Measurements from ENCODE around the gene NCBP3.
"Not testable (repeated sequence)": the region's sequence is repeated elsewhere in the genome, so short reads cannot be mapped to it uniquely, and the experiment has no call there.

NCBP3 gene

GRCh38 chr17:3794152-3794551 lies 51.9 kb downstream of the NCBP3 start:
- not testable (repeated sequence) for H3K9me3 ChIP-seq (ENCODE audit: control insufficient read depth, low read length); H3K27me3 ChIP-seq (ENCODE audit: control insufficient read depth in 1 of 2, insufficient read depth in 1 of 2, low read length in 2 of 2); H3K79me1 ChIP-seq (replicated peaks; ENCODE audit: low read length, poor library complexity, severe bottlenecking); H4K91ac ChIP-seq (ENCODE audit: low read length); H3K4me3 ChIP-seq (ENCODE audit: insufficient read depth in 1 of 2, low read depth in 1 of 2, low read length in 2 of 2); H2BK5ac ChIP-seq (ENCODE audit: low read depth, low read length, poor library complexity, severe bottlenecking); H3K4me2 ChIP-seq (ENCODE audit: low read length, poor library complexity, severe bottlenecking); H3K23ac ChIP-seq (ENCODE audit: low read length in 2 of 2); H2BK120ac ChIP-seq (ENCODE audit: low read depth, low read length); H3K4ac ChIP-seq (ENCODE audit: low read depth in 1 of 2, low read length in 2 of 2); H2BK12ac ChIP-seq (ENCODE audit: low read length in 2 of 2); H3K14ac ChIP-seq (ENCODE audit: low read length in 2 of 2); H3K36me3 ChIP-seq (ENCODE audit: control insufficient read depth in 1 of 2, insufficient read depth in 2 of 2, low read depth in 1 of 2, low read length in 2 of 2); H4K8ac ChIP-seq (ENCODE audit: low read length); H2AK5ac ChIP-seq (ENCODE audit: low read length, severe bottlenecking); H3K18ac ChIP-seq (ENCODE audit: low read depth in 1 of 2, low read length in 2 of 2); H2AFZ ChIP-seq (ENCODE audit: low read depth, low read length); H3K27ac ChIP-seq (ENCODE audit: low read length, poor library complexity, severe bottlenecking); DNase-seq; H3K9ac ChIP-seq (ENCODE audit: low read length); H2BK15ac ChIP-seq (ENCODE audit: low read depth, poor library complexity, severe bottlenecking)
- H3K4me1 ChIP-seq (ENCODE audit: control insufficient read depth, insufficient read depth, low read depth, low read length) = peaks cover 27% of the 10 kb centered on the region
- WGBS = 91% methylated on average over 9 of the region's 9 CpGs

GRCh38 chr17:3793258-3793657 lies 52.8 kb downstream of the NCBP3 start:
- H2AK5ac ChIP-seq (ENCODE audit: low read length, severe bottlenecking); H3K23ac ChIP-seq (ENCODE audit: low read length in 2 of 2); H2AFZ ChIP-seq (ENCODE audit: low read depth, low read length); H3K36me3 ChIP-seq (ENCODE audit: control insufficient read depth in 1 of 2, insufficient read depth in 2 of 2, low read depth in 1 of 2, low read length in 2 of 2); H3K9me3 ChIP-seq (ENCODE audit: control insufficient read depth, low read length); H2BK120ac ChIP-seq (ENCODE audit: low read depth, low read length); H3K4me3 ChIP-seq (ENCODE audit: insufficient read depth in 1 of 2, low read depth in 1 of 2, low read length in 2 of 2); H2BK12ac ChIP-seq (ENCODE audit: low read length in 2 of 2); H3K27ac ChIP-seq (ENCODE audit: low read length, poor library complexity, severe bottlenecking); DNase-seq; H3K4ac ChIP-seq (ENCODE audit: low read depth in 1 of 2, low read length in 2 of 2); H3K9ac ChIP-seq (ENCODE audit: low read length); H3K14ac ChIP-seq (ENCODE audit: low read length in 2 of 2); H4K91ac ChIP-seq (ENCODE audit: low read length); H3K27me3 ChIP-seq (ENCODE audit: control insufficient read depth in 1 of 2, insufficient read depth in 1 of 2, low read length in 2 of 2); H3K18ac ChIP-seq (ENCODE audit: low read depth in 1 of 2, low read length in 2 of 2); H3K79me1 ChIP-seq (replicated peaks; ENCODE audit: low read length, poor library complexity, severe bottlenecking); H2BK5ac ChIP-seq (ENCODE audit: low read depth, low read length, poor library complexity, severe bottlenecking); H2BK15ac ChIP-seq (ENCODE audit: low read depth, poor library complexity, severe bottlenecking); H3K4me2 ChIP-seq (ENCODE audit: low read length, poor library complexity, severe bottlenecking); H4K8ac ChIP-seq (ENCODE audit: low read length): not testable (repeated sequence)
- H3K4me1 ChIP-seq (ENCODE audit: control insufficient read depth, insufficient read depth, low read depth, low read length) = peaks cover 24% of the 10 kb centered on the region
- 85% methylated on average over 7 of the region's 7 CpGs for WGBS

GRCh38 chr17:3792481-3792880 lies 53.6 kb downstream of the NCBP3 start:
- no peak overlapping the region for H3K27ac ChIP-seq (ENCODE audit: low read length, poor library complexity, severe bottlenecking)
- no peaks in the 10 kb centered on the region for H3K9me3 ChIP-seq (ENCODE audit: control insufficient read depth, low read length)
- H3K18ac ChIP-seq (ENCODE audit: low read depth in 1 of 2, low read length in 2 of 2) = no peak overlapping the region
- H2AFZ ChIP-seq (ENCODE audit: low read depth, low read length) = no peak overlapping the region
- no peak overlapping the region for H3K4me3 ChIP-seq (ENCODE audit: insufficient read depth in 1 of 2, low read depth in 1 of 2, low read length in 2 of 2)
- no peak overlapping the region for H3K4me2 ChIP-seq (ENCODE audit: low read length, poor library complexity, severe bottlenecking)
- H2AK5ac ChIP-seq (ENCODE audit: low read length, severe bottlenecking) = peak overlapping the region; percentile 58
- peaks cover 0 to 3% of the 10 kb centered on the region in 2 experiments for H3K36me3 ChIP-seq (ENCODE audit: control insufficient read depth in 1 of 2, insufficient read depth in 2 of 2, low read depth in 1 of 2, low read length in 2 of 2)
- no peak overlapping the region for H3K23ac ChIP-seq (ENCODE audit: low read length in 2 of 2)
- H2BK120ac ChIP-seq (ENCODE audit: low read depth, low read length) = no peak overlapping the region
- no peak overlapping the region for H4K8ac ChIP-seq (ENCODE audit: low read length)
- DNase-seq = no peak
- no peak overlapping the region for H3K4ac ChIP-seq (ENCODE audit: low read depth in 1 of 2, low read length in 2 of 2)
- no peak overlapping the region for H2BK5ac ChIP-seq (ENCODE audit: low read depth, low read length, poor library complexity, severe bottlenecking)
- H3K79me1 ChIP-seq (replicated peaks; ENCODE audit: low read length, poor library complexity, severe bottlenecking) = no peaks in the 10 kb centered on the region
- H3K4me1 ChIP-seq (ENCODE audit: control insufficient read depth, insufficient read depth, low read depth, low read length) = peaks cover 19% of the 10 kb centered on the region
- no peak overlapping the region for H3K14ac ChIP-seq (ENCODE audit: low read length in 2 of 2)
- H2BK12ac ChIP-seq (ENCODE audit: low read length in 2 of 2) = no peak overlapping the region
- WGBS = 98% methylated on average over 6 of the region's 6 CpGs
- H3K9ac ChIP-seq (ENCODE audit: low read length) = no peak overlapping the region
- no peak overlapping the region for H2BK15ac ChIP-seq (ENCODE audit: low read depth, poor library complexity, severe bottlenecking)
- no peaks in the 10 kb centered on the region for H3K27me3 ChIP-seq (ENCODE audit: control insufficient read depth in 1 of 2, insufficient read depth in 1 of 2, low read length in 2 of 2)
- no peak overlapping the region for H4K91ac ChIP-seq (ENCODE audit: low read length)

GRCh38 chr17:3788200-3788599 lies 57.8 kb downstream of the NCBP3 start:
- no peak overlapping the region for H2BK15ac ChIP-seq (ENCODE audit: low read depth, poor library complexity, severe bottlenecking)
- WGBS = 42% methylated on average over 1 of the region's 2 CpGs

More at GRCh38 chr17:3788200-3788599, 57.8 kb downstream of the NCBP3 start:
- no peak overlapping the region for H3K27ac ChIP-seq (ENCODE audit: low read length, poor library complexity, severe bottlenecking)
- H3K79me1 ChIP-seq (replicated peaks; ENCODE audit: low read length, poor library complexity, severe bottlenecking) = no peaks in the 10 kb centered on the region
- H3K27me3 ChIP-seq (ENCODE audit: control insufficient read depth in 1 of 2, insufficient read depth in 1 of 2, low read length in 2 of 2) = no peaks in the 10 kb centered on the region
- peak; percentile 17 for DNase-seq
- H3K9ac ChIP-seq (ENCODE audit: low read length) = no peak overlapping the region
- H3K4me3 ChIP-seq (ENCODE audit: insufficient read depth in 1 of 2, low read depth in 1 of 2, low read length in 2 of 2) = no peak overlapping the region
- no peak overlapping the region for H3K4me2 ChIP-seq (ENCODE audit: low read length, poor library complexity, severe bottlenecking)
- H2BK12ac ChIP-seq (ENCODE audit: low read length in 2 of 2) = no peak overlapping the region
- no peak overlapping the region for H4K91ac ChIP-seq (ENCODE audit: low read length)
- H2AK5ac ChIP-seq (ENCODE audit: low read length, severe bottlenecking) = no peak overlapping the region
- no peak overlapping the region for H3K4ac ChIP-seq (ENCODE audit: low read depth in 1 of 2, low read length in 2 of 2)
- H2BK120ac ChIP-seq (ENCODE audit: low read depth, low read length) = no peak overlapping the region
- no peak overlapping the region for H4K8ac ChIP-seq (ENCODE audit: low read length)
- no peak overlapping the region for H3K23ac ChIP-seq (ENCODE audit: low read length in 2 of 2)
- H3K14ac ChIP-seq (ENCODE audit: low read length in 2 of 2) = no peak overlapping the region
- no peak overlapping the region for H2BK5ac ChIP-seq (ENCODE audit: low read depth, low read length, poor library complexity, severe bottlenecking)
- peaks cover 1% of the 10 kb centered on the region for H3K4me1 ChIP-seq (ENCODE audit: control insufficient read depth, insufficient read depth, low read depth, low read length)
- H2AFZ ChIP-seq (ENCODE audit: low read depth, low read length) = no peak overlapping the region
- H3K36me3 ChIP-seq (ENCODE audit: control insufficient read depth in 1 of 2, insufficient read depth in 2 of 2, low read depth in 1 of 2, low read length in 2 of 2) = no peaks in the 10 kb centered on the region
- no peaks in the 10 kb centered on the region for H3K9me3 ChIP-seq (ENCODE audit: control insufficient read depth, low read length)
- H3K18ac ChIP-seq (ENCODE audit: low read depth in 1 of 2, low read length in 2 of 2) = no peak overlapping the region
